Panc1 (cell line): ENCODE measurements around the gene MACROD2. TPM values are rescaled to one million over a fixed set of nuclear protein-coding genes. Genes with fewer than 3 reads are reported as not detected.

Experiments
- ATAC-seq: fragments of 200-7000 bp; cut with Tn5 transposase; 2 replicates; pipeline ENCODE4 v1.9.1; 2020; ENCODE audit warnings: mild to moderate bottlenecking, moderate library complexity
- BruUV-seq: library from RNA; stranded (reverse); fragments of 400-500 nt; replicated peaks from 2 replicates; lab custom pipeline; 2021; lab: Mats Ljungman, UMichigan
- CTCF ChIA-PET: fragments of 300-600 bp; sonication (Branson Sonifier 250); formaldehyde crosslinking; loops from one replicate; lab custom pipeline; 2022; ENCODE audit warnings: antibody characterized with exemption; lab: Charles Lee
- POLR2A ChIA-PET: fragments of 300-600 bp; sonication (Branson Sonifier 250); formaldehyde crosslinking; loops from one replicate; lab custom pipeline; 2022; ENCODE audit warnings: antibody characterized with exemption; lab: Charles Lee
- DNase-seq: peaks from one replicate; pipeline ENCODE4 v3.0.0-alpha.2; 2010; ENCODE audit warnings: low read depth, low spot score
- H3K27ac ChIP-seq: 2 replicates; pipeline ENCODE4 v1.5.1; 2011; ENCODE audit warnings: mild to moderate bottlenecking, low read length, inconsistent platforms
- H3K27me3 ChIP-seq: fragments of 200-500 bp; sonication (Bioruptor generic); 2 replicates; pipeline ENCODE4 v1.6.0; 2014; ENCODE audit warnings: low read length, inconsistent platforms; ENCODE audit not compliant: control insufficient read depth, insufficient read depth
- H3K36me3 ChIP-seq: fragments of 200-500 bp; sonication (Bioruptor generic); 2 replicates; pipeline ENCODE4 v1.5.1; 2014; ENCODE audit warnings: inconsistent platforms, mild to moderate bottlenecking, low read length, moderate library complexity; ENCODE audit not compliant: control insufficient read depth, insufficient read depth
- H3K4me1 ChIP-seq: 2 replicates; pipeline ENCODE4 v1.5.1; 2011; ENCODE audit warnings: inconsistent platforms, mild to moderate bottlenecking, low read length, moderate library complexity; ENCODE audit not compliant: control insufficient read depth, insufficient read depth
- H3K4me3 ChIP-seq, 2 experiments: 2 replicates each; pipeline ENCODE4 v1.5.1; 2011 to 2012; ENCODE audit warnings: low read depth in 2 of 2, low read length in 2 of 2, mild to moderate bottlenecking in 2 of 2, inconsistent platforms in 1 of 2, moderate library complexity in 1 of 2
- H3K9me3 ChIP-seq: fragments of 200-500 bp; sonication (Bioruptor generic); 2 replicates; pipeline ENCODE4 v1.5.1; 2014; ENCODE audit warnings: low read depth, mild to moderate bottlenecking, inconsistent platforms, low read length, moderate library complexity; ENCODE audit not compliant: control insufficient read depth, insufficient read depth
- POLR2AphosphoS5 ChIP-seq: IDR thresholded peaks from 2 replicates; pipeline ENCODE4 v1.6.1; 2012; ENCODE audit warnings: mild to moderate bottlenecking, low read depth, low read length, moderate library complexity
- REST ChIP-seq, 2 experiments: IDR thresholded peaks; 2 replicates each; pipeline ENCODE4 v1.6.1; 2011 to 2012; ENCODE audit warnings: low read depth in 2 of 2, control low read depth in 1 of 2, low read length in 1 of 2, mild to moderate bottlenecking in 1 of 2, moderate library complexity in 1 of 2; ENCODE audit not compliant: insufficient read depth in 1 of 2
- SIN3A ChIP-seq: IDR thresholded peaks from 2 replicates; pipeline ENCODE4 v1.6.1; 2012; ENCODE audit warnings: low read depth, mild to moderate bottlenecking, low read length, moderate library complexity, borderline replicate concordance; ENCODE audit not compliant: insufficient read depth
- TCF7L2 ChIP-seq: IDR thresholded peaks from 2 replicates; pipeline ENCODE4 v1.6.1; 2011; ENCODE audit warnings: mild to moderate bottlenecking, low read depth, low read length, inconsistent platforms
- in situ Hi-C: cut with HindIII; loops from 2 replicates; pipeline ENCODE4 v1.10.0; 2016; ENCODE audit warnings: low sequenced_read_pairs, low pct_unique_long_range_greater_than_20kb
- intact Hi-C: fragments of 100-400 bp; cut with micrococcal nuclease; formaldehyde crosslinking; loops from one replicate; pipeline ENCODE4 v1.10.0; 2022; ENCODE audit not compliant: unreplicated experiment
- total RNA-seq: library from RNA; stranded (reverse); gene quantifications from one replicate; pipeline ENCODE4 v1.2.1, GENCODE V29; 2021; ENCODE audit not compliant: unreplicated experiment
- TF ChIP-seq, protein P1 (sequence below): fragments of 450-650 bp; IDR thresholded peaks from 2 replicates; pipeline ENCODE4 v1.5.1; 2017; ENCODE audit warnings: mild to moderate bottlenecking

MACROD2 gene
- total RNA-seq, 1 experiment from 2014 or later, result 1.2 TPM

GRCh38 chr20:14782731-14783130 lies 787.4 kb downstream of the MACROD2 start:
- Histone ChIP-seq H3K4me3 (no peak overlapping the region), H3K27me3 (no peaks in the 10 kb centered on the region), H3K9me3 (no peaks in the 10 kb centered on the region), H3K27ac (no peak overlapping the region), H3K36me3 (no peaks in the 10 kb centered on the region), H3K4me1 (no peaks in the 10 kb centered on the region)
- ATAC-seq (no peak), DNase-seq (no peak)
- POLR2A ChIA-PET, result no interaction called here
- CTCF ChIA-PET, result no interaction called here
- TF ChIP-seq REST (IDR thresholded peaks at IDR 0.05; ENCODE audit: insufficient read depth in 1 of 2, low read depth in 2 of 2, low read length in 1 of 2), result no peak
- TF ChIP-seq, protein P1, sequence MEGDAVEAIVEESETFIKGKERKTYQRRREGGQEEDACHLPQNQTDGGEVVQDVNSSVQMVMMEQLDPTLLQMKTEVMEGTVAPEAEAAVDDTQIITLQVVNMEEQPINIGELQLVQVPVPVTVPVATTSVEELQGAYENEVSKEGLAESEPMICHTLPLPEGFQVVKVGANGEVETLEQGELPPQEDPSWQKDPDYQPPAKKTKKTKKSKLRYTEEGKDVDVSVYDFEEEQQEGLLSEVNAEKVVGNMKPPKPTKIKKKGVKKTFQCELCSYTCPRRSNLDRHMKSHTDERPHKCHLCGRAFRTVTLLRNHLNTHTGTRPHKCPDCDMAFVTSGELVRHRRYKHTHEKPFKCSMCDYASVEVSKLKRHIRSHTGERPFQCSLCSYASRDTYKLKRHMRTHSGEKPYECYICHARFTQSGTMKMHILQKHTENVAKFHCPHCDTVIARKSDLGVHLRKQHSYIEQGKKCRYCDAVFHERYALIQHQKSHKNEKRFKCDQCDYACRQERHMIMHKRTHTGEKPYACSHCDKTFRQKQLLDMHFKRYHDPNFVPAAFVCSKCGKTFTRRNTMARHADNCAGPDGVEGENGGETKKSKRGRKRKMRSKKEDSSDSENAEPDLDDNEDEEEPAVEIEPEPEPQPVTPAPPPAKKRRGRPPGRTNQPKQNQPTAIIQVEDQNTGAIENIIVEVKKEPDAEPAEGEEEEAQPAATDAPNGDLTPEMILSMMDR, result no peak
- no peak for TF ChIP-seq POLR2AphosphoS5
- no peak for TF ChIP-seq TCF7L2
- TF ChIP-seq SIN3A, result no peak
- no TSS peak for BruUV-seq
- in situ Hi-C loops, result no loop called here
- intact Hi-C loops, result no loop called here

DNA sequence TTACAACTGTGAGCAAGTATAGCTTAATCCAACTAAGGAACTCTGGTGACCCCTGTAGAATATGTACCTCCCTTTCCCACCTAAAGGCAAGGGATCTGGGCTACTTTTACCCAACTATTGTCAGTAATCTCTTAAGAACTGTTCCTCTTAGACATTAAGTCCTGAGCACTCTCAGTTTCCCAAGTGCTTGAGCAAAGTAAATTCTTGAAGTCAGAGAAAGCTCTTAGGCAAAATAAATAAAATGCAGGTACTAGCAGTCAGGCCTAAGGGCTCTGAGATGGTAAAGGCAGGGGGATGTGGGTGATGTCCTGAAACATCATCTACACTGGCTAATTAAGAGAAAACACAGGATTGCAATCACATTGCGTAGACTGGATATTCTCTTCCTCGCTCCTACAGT lies 788.5 kb downstream of the MACROD2 start:
- ChIA-PET POLR2A (no interaction called here), CTCF (no interaction called here)

GRCh38 chr20:14785065-14785743 lies 789.9 kb downstream of the MACROD2 start:
- intact Hi-C loops (no loop called here), in situ Hi-C loops (no loop called here)
- TF ChIP-seq POLR2AphosphoS5, result no peak
- TF ChIP-seq TCF7L2, result no peak
- TF ChIP-seq SIN3A, result no peak
- no peak for TF ChIP-seq REST (IDR thresholded peaks at IDR 0.05; ENCODE audit: insufficient read depth in 1 of 2, low read depth in 2 of 2, low read length in 1 of 2)
- TF ChIP-seq, protein P1, result no peak
- ChIA-PET POLR2A (no interaction called here), CTCF (no interaction called here)
- no peaks in the 10 kb centered on the region for H3K36me3 ChIP-seq
- H3K4me1 ChIP-seq, result no peaks in the 10 kb centered on the region
- ATAC-seq (no peak), DNase-seq (no peak)
- no peaks in the 10 kb centered on the region for H3K9me3 ChIP-seq
- no peak overlapping the region for H3K27ac ChIP-seq
- H3K27me3 ChIP-seq, result no peaks in the 10 kb centered on the region
- no peak overlapping the region for H3K4me3 ChIP-seq
- no TSS peak for BruUV-seq

More for the DNA sequence above, 788.5 kb downstream of the MACROD2 start:
- H3K27ac ChIP-seq, result no peak overlapping the region
- H3K27me3 ChIP-seq, result no peaks in the 10 kb centered on the region
- no peak overlapping the region for H3K4me3 ChIP-seq
- H3K9me3 ChIP-seq, result no peaks in the 10 kb centered on the region
- TF ChIP-seq SIN3A (no peak), POLR2AphosphoS5 (no peak)
- DNase-seq, result no peak
- intact Hi-C loops, result no loop called here
- H3K4me1 ChIP-seq, result no peaks in the 10 kb centered on the region
- H3K36me3 ChIP-seq, result no peaks in the 10 kb centered on the region
- no TSS peak for BruUV-seq
- ATAC-seq, result no peak
- in situ Hi-C loops, result no loop called here
